SU-DHL-6 (cell line): ENCODE measurements around the gene AKT1S1.

Experiments
- H2AFZ ChIP-seq: fragments of 200-600 bp; sonication (generic); 2 replicates; pipeline ENCODE4 v1.6.1; 2014; ENCODE audit warnings: low read depth, mild to moderate bottlenecking, moderate library complexity, mixed read lengths, antibody characterized with exemption, low read length; ENCODE audit not compliant: severe bottlenecking
- H3F3A ChIP-seq: fragments of 200-600 bp; shearing (Covaris generic); 2 replicates; pipeline ENCODE4 v1.6.0; 2016; ENCODE audit warnings: antibody characterized with exemption, mild to moderate bottlenecking; ENCODE audit not compliant: insufficient read depth
- H3K27ac ChIP-seq: fragments of 200-600 bp; sonication (generic); 2 replicates; pipeline ENCODE4 v1.5.1; 2016; ENCODE audit warnings: low read depth, mild to moderate bottlenecking, low read length, moderate library complexity, mixed read lengths
- H3K27me3 ChIP-seq: fragments of 200-600 bp; sonication (generic), shearing (Covaris generic); 2 replicates; pipeline ENCODE4 v1.6.0; 2014; ENCODE audit warnings: mild to moderate bottlenecking, low read length
- H3K36me3 ChIP-seq: fragments of 200-600 bp; sonication (generic); 2 replicates; pipeline ENCODE4 v1.6.1; 2014; ENCODE audit warnings: mild to moderate bottlenecking, low read length, mixed read lengths
- H3K4me2 ChIP-seq: fragments of 300-600, 200-600 bp; shearing (Covaris generic), sonication (generic); 2 replicates; pipeline ENCODE4 v1.6.0; 2014; ENCODE audit warnings: low read length, low read depth, mild to moderate bottlenecking; ENCODE audit not compliant: poor library complexity, severe bottlenecking
- H3K4me3 ChIP-seq: fragments of 200-600 bp; sonication (generic); 2 replicates; pipeline ENCODE4 v1.5.1; 2014; ENCODE audit warnings: antibody characterized with exemption, low read length, mild to moderate bottlenecking, mixed read lengths; ENCODE audit not compliant: insufficient read depth, poor library complexity, severe bottlenecking
- H3K79me2 ChIP-seq: fragments of 200-600 bp; sonication (generic); 2 replicates; pipeline ENCODE4 v1.6.1; 2014; ENCODE audit warnings: mild to moderate bottlenecking, low read length, moderate library complexity; ENCODE audit not compliant: insufficient read depth
- H3K9ac ChIP-seq: fragments of 200-600 bp; sonication (generic); 2 replicates; pipeline ENCODE4 v1.7.0; 2014; ENCODE audit warnings: mild to moderate bottlenecking, low read length
- H3K9me2 ChIP-seq: fragments of 200-600 bp; sonication (generic); replicated peaks from 2 replicates; pipeline ENCODE4 v1.6.1; 2014; ENCODE audit warnings: low read length; ENCODE audit not compliant: insufficient read depth
- H3K9me3 ChIP-seq: fragments of 200-600 bp; sonication (generic); 2 replicates; pipeline ENCODE4 v1.6.1; 2014; ENCODE audit warnings: low read length, mixed read lengths; ENCODE audit not compliant: insufficient read depth
- H4K20me1 ChIP-seq: fragments of 200-600 bp; sonication (generic); 2 replicates; pipeline ENCODE4 v1.6.1; 2014; ENCODE audit warnings: low read depth, mild to moderate bottlenecking, antibody characterized with exemption, low read length, moderate library complexity, mixed read lengths
- EZH2phosphoT487 ChIP-seq: fragments of 200-600 bp; sonication (generic), shearing (Covaris generic); conservative IDR thresholded peaks from 2 replicates; pipeline ENCODE4 v1.6.1; 2018; ENCODE audit warnings: mild to moderate bottlenecking, antibody characterized with exemption, low read length, moderate library complexity, mixed read lengths
- TF ChIP-seq, protein P1 (sequence below): fragments of 200-600 bp; sonication (generic); IDR thresholded peaks from one replicate; pipeline ENCODE4 v1.5.1; 2017; ENCODE audit warnings: antibody characterized with exemption, mild to moderate bottlenecking, low read length, moderate library complexity; ENCODE audit not compliant: insufficient read depth, poor library complexity, severe bottlenecking

The AKT1S1 gene

DNA sequence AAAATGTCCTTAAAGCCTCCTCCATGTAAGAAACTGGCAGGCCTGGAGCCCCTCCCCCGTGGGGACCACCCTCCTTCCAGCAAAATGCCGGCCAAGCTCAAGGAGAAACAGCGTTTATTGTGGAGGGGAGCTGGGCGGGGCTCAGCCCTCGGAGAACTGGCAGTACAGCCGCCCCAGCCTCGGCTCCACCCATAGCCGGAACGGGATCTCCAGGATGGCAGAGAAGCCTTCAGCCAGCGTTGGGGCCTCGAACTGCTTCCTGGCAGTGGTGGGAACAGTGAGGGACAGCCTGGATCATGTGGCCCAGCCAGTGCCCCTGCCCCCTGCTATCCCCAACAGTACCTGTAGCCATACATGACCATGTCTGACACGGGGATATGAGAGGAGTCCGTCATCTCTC lies 16.0 kb downstream of the AKT1S1 start:
- Histone ChIP-seq H3K9me3 (no peaks in the 10 kb centered on the region), H3K9me2 (no peaks in the 10 kb centered on the region), H3K4me3 (no peak overlapping the region), H3K9ac (no peak overlapping the region), H3F3A (no peaks in the 10 kb centered on the region), H4K20me1 (no peaks in the 10 kb centered on the region), H3K36me3 (no peaks in the 10 kb centered on the region), H3K79me2 (peaks cover 16% of the 10 kb centered on the region), H3K4me2 (no peak overlapping the region), H3K27me3 (no peaks in the 10 kb centered on the region), H3K27ac (no peak overlapping the region), H2AFZ (no peak overlapping the region)
- TF ChIP-seq EZH2phosphoT487 = no peak
- TF ChIP-seq, protein P1, sequence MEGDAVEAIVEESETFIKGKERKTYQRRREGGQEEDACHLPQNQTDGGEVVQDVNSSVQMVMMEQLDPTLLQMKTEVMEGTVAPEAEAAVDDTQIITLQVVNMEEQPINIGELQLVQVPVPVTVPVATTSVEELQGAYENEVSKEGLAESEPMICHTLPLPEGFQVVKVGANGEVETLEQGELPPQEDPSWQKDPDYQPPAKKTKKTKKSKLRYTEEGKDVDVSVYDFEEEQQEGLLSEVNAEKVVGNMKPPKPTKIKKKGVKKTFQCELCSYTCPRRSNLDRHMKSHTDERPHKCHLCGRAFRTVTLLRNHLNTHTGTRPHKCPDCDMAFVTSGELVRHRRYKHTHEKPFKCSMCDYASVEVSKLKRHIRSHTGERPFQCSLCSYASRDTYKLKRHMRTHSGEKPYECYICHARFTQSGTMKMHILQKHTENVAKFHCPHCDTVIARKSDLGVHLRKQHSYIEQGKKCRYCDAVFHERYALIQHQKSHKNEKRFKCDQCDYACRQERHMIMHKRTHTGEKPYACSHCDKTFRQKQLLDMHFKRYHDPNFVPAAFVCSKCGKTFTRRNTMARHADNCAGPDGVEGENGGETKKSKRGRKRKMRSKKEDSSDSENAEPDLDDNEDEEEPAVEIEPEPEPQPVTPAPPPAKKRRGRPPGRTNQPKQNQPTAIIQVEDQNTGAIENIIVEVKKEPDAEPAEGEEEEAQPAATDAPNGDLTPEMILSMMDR = no peak

DNA sequence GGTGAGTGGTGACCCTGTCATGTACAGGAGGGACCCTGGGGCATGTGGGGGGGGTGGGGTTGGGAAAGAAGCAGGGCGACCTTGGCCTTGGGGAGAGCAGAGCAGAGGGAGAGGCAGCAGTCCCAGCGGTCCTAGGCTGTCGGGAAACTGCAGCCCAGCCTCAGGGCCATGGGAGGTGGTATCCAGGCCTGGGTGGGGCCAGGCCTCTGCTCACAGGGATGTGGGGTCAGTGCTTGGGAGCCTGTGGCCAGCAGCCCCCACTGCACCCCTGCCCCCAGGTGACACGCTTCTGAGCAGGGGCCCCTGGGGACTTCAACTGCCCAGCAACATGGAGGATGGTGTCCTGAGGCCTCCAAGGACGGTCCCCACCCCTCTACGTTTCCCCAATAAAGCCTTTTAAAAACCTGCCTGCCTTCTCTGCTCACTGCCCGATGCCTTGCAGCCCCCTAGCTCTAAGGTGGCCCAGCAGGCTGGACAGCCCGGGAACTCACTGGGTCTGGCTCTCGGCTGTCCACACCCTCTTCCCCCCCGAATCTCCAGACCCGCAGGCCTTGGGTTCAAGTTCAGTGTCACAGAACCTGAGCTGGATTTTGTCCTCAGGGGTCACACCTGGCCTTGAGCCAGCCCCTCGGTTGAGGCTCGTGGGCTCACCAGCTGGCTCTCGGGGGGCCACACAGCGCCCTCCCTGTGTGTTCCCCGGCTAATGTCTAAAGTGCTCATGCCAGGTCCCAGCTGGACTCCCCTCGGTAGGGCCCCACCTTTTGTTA lies 16.6 kb downstream of the AKT1S1 start:
- Histone ChIP-seq H3K27me3 (no peaks in the 10 kb centered on the region), H3K4me2 (no peak overlapping the region), H3K4me3 (no peak overlapping the region), H3K9ac (no peak overlapping the region), H3K27ac (no peak overlapping the region), H3K9me2 (no peaks in the 10 kb centered on the region), H3K36me3 (no peaks in the 10 kb centered on the region), H3F3A (no peaks in the 10 kb centered on the region), H2AFZ (no peak overlapping the region), H3K79me2 (peaks cover 10% of the 10 kb centered on the region), H4K20me1 (no peaks in the 10 kb centered on the region), H3K9me3 (no peaks in the 10 kb centered on the region)
- TF ChIP-seq, protein P1 = no peak
- no peak for TF ChIP-seq EZH2phosphoT487

DNA sequence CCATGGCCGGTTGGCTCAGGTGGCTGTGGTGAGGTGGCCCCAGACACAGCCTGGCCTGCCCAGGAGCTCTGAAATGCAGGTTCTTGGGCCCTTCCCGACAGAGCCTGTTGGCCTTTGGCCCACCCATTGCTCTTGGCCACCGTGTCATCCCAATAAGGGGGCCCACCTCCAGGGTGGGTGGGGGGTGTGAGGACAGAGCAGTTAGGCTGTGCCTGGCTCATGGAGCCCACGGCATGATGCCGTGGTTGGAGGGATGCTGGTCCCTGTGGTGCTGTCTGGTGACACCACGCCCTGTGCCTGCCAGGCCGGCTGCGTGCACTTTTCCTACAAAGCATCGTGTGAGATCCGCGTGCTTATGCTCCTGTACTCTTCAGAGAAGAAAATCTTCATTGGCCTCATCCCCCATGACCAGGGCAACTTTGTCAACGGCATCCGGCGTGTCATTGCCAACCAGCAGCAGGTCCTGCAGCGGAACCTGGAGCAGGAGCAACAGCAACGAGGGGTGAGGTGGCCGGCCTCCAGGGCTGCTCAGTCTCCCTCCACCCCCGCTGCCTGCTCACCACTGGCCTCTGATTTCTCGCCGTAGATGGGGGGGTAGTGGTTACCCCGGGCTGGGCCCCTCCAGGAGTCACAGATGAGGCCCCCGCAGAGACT lies 17.3 kb downstream of the AKT1S1 start:
- no peaks in the 10 kb centered on the region for H3K9me2 ChIP-seq
- H3K27me3 ChIP-seq = no peaks in the 10 kb centered on the region
- no peaks in the 10 kb centered on the region for H3K9me3 ChIP-seq
- H3K79me2 ChIP-seq = peaks cover 3% of the 10 kb centered on the region
- TF ChIP-seq EZH2phosphoT487 = no peak
- TF ChIP-seq, protein P1 = no peak
- no peaks in the 10 kb centered on the region for H3K36me3 ChIP-seq
- no peak overlapping the region for H3K27ac ChIP-seq
- H3K4me2 ChIP-seq = no peak overlapping the region
- no peak overlapping the region for H3K9ac ChIP-seq
- H3F3A ChIP-seq = no peaks in the 10 kb centered on the region
- H4K20me1 ChIP-seq = no peaks in the 10 kb centered on the region
- H2AFZ ChIP-seq = no peak overlapping the region
- H3K4me3 ChIP-seq = no peak overlapping the region
